ENCODE measurements around the gene ZNF423.

DNA sequence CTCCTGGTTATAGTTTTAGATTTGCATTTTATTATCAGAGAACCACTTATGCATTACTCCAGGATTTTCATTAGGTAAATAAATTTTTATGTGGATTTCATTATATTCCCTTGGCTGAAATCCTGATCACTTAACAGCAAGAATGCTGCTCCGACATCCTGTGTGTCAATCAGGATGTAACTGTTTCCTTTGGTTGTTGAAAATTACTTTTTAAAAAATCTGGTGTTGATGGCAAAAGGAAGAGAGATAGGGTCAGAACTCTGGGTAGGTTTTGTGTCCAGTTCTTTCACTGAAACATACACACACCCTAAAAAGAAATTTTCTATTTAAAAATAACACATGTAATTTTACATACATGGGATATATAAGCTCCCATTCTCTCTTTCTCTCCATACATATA lies 30.9 kb downstream of the ZNF423 start:
- TF ChIP-seq, protein P1, sequence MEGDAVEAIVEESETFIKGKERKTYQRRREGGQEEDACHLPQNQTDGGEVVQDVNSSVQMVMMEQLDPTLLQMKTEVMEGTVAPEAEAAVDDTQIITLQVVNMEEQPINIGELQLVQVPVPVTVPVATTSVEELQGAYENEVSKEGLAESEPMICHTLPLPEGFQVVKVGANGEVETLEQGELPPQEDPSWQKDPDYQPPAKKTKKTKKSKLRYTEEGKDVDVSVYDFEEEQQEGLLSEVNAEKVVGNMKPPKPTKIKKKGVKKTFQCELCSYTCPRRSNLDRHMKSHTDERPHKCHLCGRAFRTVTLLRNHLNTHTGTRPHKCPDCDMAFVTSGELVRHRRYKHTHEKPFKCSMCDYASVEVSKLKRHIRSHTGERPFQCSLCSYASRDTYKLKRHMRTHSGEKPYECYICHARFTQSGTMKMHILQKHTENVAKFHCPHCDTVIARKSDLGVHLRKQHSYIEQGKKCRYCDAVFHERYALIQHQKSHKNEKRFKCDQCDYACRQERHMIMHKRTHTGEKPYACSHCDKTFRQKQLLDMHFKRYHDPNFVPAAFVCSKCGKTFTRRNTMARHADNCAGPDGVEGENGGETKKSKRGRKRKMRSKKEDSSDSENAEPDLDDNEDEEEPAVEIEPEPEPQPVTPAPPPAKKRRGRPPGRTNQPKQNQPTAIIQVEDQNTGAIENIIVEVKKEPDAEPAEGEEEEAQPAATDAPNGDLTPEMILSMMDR (IDR thresholded peaks at IDR 0.05), result no peak
- TF ChIP-seq POLR2A (IDR thresholded peaks at IDR 0.05), result no peak

Data from right lobe of liver (tissue), 4 donors.